GM12872 (cell line): ENCODE measurements around the gene ZNF689.

Experiments used
- TF ChIP-seq, protein P1 (sequence below): IDR thresholded peaks from 3 replicates; pipeline ENCODE4 v1.5.1; 2011; ENCODE audit warnings: low read depth, mild to moderate bottlenecking, low read length, moderate library complexity; ENCODE audit not compliant: insufficient read depth

Gene ZNF689

DNA sequence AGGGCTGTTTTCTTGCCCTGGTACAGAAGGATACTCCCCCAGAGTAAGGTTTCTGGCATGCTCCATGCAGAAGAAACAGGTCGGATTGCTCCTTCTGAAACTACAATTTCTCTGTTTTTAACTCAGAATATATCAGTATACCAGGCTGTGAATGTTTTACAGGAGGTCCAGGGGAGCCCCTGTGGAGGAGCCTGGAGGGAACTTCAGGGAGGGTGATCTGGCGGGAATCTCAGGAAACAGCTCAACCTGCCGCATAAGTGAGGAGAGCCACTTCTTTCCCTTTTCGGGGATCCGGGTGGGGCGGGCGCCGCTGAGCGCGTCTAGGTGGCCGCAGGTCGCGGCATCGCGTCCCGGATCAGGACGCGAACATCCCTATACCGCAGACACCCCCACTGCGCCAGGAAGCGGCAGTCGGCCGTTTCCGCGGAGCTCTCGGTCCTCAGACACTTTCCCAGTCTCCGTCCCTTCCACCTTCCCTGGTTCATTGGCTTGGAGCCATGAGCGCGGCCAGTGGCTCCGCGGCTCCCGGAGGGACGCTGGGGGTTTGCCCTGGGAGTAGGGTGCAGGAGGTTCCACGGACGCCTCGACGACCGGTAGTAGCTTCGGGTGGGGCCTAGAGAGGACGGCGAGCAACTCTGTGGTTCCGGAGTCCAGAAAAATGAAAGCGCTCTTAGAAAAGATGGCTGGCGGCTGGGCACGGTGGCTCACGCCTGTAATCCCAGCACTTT, 48.9 kb downstream of the ZNF689 start:
- TF ChIP-seq, protein P1, sequence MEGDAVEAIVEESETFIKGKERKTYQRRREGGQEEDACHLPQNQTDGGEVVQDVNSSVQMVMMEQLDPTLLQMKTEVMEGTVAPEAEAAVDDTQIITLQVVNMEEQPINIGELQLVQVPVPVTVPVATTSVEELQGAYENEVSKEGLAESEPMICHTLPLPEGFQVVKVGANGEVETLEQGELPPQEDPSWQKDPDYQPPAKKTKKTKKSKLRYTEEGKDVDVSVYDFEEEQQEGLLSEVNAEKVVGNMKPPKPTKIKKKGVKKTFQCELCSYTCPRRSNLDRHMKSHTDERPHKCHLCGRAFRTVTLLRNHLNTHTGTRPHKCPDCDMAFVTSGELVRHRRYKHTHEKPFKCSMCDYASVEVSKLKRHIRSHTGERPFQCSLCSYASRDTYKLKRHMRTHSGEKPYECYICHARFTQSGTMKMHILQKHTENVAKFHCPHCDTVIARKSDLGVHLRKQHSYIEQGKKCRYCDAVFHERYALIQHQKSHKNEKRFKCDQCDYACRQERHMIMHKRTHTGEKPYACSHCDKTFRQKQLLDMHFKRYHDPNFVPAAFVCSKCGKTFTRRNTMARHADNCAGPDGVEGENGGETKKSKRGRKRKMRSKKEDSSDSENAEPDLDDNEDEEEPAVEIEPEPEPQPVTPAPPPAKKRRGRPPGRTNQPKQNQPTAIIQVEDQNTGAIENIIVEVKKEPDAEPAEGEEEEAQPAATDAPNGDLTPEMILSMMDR: no peak

- TF ChIP-seq, protein P1: no peak
Observed at GRCh38 chr16:30559690-30560089, 50.5 kb downstream of the ZNF689 start.

DNA sequence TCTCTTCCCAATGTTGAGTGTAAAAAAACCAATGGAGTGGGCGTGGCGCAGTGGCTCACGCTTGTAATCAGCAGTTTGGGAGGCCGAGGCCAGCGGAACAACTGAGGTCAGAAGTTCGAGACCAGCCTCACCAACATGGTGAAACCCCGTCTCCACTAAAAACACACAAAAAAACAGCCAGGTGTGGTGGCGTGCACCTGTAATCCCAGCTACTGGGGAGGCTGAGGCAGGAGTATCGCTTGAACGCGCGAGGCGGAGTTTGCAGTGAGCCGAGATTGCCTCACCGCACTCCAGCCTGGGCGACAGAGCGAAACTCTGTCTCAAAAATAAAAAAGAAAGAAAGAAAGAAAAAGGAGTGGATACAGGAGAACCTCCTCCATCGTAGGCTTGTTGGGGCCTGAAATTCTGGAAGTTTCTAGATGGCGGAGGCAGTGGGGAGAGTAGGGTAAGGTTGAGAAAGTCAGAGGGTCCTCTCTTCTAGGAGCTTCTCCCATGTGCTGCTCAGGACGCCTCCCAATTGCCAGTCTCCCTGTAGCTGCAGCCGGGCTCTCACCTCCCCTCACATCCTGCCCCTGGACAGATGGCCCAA, 51.3 kb downstream of the ZNF689 start:
- TF ChIP-seq, protein P1: no peak

GRCh38 chr16:30557957-30558788, 52.0 kb downstream of the ZNF689 start, which contains the start of gene ZNF764:
Gene ZNF764 (minus strand): TSS chr16:30558374. CDS start chr16:30558182, 192 bp downstream.
- TF ChIP-seq, protein P1: 0 out of 3 replicates have a peak, but pooled peaks have one; percentile 7

- TF ChIP-seq, protein P1: no peak
Observed at GRCh38 chr16:30557707-30557956, 52.6 kb downstream of the ZNF689 start.

DNA sequence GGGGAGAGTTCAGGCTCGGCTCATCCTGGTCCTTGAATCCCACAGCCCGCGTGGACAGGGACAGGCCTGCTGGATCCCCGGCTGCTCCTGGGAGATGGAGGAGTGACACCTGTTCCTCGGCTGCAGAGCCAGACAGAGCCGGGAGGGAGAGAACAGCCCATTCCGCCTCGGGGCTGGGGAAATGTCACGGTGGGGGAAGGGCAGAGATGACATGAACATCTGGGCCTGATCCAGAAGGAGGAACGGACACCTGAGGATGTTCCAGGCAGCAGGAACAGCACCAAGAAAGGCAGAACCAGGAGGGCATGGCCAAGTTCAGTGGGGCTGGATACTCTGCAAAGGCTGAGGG, 54.1 kb downstream of the ZNF689 start:
- TF ChIP-seq, protein P1: no peak

DNA sequence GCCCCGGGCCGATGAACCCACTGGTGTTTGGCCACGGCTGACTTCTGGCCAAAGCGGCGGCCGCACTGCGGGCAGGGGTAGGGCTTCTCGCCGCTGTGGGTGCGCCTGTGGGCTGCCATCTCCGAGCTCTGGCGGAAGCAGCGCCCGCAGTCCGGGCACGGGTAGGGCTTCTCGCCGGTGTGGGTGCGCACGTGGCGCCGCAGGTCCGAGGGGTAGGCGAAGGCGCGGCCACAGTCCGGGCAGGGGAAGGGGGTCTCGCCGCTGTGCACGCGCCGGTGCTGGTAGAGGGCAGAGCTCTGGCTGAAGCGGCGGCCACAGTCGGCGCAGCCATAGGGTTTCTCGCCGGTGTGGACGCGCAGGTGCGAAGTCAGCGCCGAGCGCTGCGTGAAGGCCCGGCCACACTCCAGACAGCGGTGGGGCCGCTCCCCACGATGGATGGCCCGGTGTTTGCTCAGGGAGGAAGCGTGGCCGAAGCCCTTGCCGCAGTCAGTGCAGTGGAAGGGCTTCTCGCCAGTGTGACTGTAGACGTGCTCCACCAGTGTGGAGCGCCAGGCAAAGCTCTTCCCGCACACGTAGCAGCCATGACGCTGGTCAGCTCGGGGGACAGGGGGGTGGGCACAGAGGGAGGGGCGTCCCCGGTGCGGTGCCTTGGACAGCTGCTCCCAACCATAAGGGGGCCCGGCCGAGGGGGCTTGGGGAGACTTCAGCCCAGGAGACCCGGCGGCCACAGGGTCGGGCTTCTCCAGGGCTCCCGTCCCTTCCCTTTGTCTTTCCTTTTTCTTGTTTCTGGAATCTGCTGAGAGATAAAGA, 54.7 kb downstream of the ZNF689 start:
- TF ChIP-seq, protein P1: no peak
